Epithelial cell of proximal tubule (primary cell): ENCODE data around the gene DHRSX. TPM values are rescaled to one million over a fixed set of nuclear protein-coding genes. Genes with fewer than 3 reads are reported as not detected.

Experiments
- DNase-seq: peaks from one replicate; pipeline ENCODE4 v3.0.0-alpha.2; 2011; ENCODE audit warnings: low read depth
- H3K4me3 ChIP-seq: 2 replicates; pipeline ENCODE4 v1.5.1; 2011; ENCODE audit warnings: low read depth, mild to moderate bottlenecking, low read length
- total RNA-seq: library from RNA; depleted of rRNA; stranded (reverse); fragments of >200 nt; gene quantifications from 2 replicates; pipeline ENCODE4 v1.2.3, GENCODE V29; 2015
- TF ChIP-seq, protein P1 (sequence below): conservative IDR thresholded peaks from 2 replicates; pipeline ENCODE4 v1.5.1; 2012; ENCODE audit warnings: low read depth, mild to moderate bottlenecking, low read length

DHRSX gene
- total RNA-seq, 1 donor from 2014 or later, result 22.8 TPM

GRCh38 chrX:2192584-2193272 is 308.0 kb downstream of the DHRSX start:
- H3K4me3 ChIP-seq, result no peak overlapping the region
- DNase-seq, result no peak
- TF ChIP-seq, protein P1, sequence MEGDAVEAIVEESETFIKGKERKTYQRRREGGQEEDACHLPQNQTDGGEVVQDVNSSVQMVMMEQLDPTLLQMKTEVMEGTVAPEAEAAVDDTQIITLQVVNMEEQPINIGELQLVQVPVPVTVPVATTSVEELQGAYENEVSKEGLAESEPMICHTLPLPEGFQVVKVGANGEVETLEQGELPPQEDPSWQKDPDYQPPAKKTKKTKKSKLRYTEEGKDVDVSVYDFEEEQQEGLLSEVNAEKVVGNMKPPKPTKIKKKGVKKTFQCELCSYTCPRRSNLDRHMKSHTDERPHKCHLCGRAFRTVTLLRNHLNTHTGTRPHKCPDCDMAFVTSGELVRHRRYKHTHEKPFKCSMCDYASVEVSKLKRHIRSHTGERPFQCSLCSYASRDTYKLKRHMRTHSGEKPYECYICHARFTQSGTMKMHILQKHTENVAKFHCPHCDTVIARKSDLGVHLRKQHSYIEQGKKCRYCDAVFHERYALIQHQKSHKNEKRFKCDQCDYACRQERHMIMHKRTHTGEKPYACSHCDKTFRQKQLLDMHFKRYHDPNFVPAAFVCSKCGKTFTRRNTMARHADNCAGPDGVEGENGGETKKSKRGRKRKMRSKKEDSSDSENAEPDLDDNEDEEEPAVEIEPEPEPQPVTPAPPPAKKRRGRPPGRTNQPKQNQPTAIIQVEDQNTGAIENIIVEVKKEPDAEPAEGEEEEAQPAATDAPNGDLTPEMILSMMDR, result no peak

- TF ChIP-seq, protein P1, result no peak
- DNase-seq, result no peak
- H3K4me3 ChIP-seq, result no peak overlapping the region
Observed at GRCh38 chrX:2188840-2189239, 311.9 kb downstream of the DHRSX start.

GRCh38 chrX:2188330-2188792 is 312.4 kb downstream of the DHRSX start:
- DNase-seq, result no peak
- TF ChIP-seq, protein P1, result no peak
- no peak overlapping the region for H3K4me3 ChIP-seq

DNA sequence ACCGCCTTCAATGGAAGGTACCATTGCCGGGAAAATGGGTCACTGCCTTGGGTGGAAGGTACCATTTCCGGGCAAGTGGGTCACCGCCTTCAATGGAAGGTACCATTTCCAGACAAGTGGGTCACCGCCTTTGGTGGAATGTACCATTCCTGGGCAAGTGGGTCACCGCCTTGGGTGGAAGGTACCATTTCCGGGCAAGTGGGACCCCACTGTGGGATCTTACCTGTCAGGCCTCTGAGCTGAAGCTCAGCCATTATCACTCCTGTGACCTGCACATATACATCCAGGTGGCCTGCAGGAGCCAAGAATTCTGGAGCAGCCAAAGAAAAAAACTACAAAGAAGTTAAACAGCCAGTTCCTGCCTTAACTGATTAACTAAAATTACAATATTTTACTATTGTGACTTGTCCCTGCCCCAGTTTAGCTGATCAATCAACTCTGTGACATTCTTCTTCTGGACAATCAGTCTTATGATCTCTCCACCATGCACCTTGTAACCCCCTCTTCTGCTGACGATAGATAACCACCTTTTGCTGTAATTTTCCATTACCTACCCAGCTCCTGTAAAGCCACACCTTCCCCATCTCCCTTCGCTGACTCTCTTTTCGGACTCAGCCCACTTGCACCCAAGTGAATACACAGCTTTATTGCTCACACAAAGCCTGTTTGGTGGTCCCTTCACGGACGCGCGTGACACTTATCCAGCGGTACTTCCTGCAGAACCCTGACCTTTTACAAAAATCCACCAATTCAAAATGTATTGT is 313.2 kb downstream of the DHRSX start:
- DNase-seq, result no peak
- H3K4me3 ChIP-seq, result no peak overlapping the region
- TF ChIP-seq, protein P1, result no peak

GRCh38 chrX:2185341-2186082 is 315.3 kb downstream of the DHRSX start:
- TF ChIP-seq, protein P1, result no peak
- H3K4me3 ChIP-seq, result no peak overlapping the region
- no peak for DNase-seq

GRCh38 chrX:2184089-2184488 is 316.7 kb downstream of the DHRSX start:
- no peak overlapping the region for H3K4me3 ChIP-seq
- DNase-seq, result no peak
- TF ChIP-seq, protein P1, result no peak
